Measurements from ENCODE around the gene HELZ.

DNA sequence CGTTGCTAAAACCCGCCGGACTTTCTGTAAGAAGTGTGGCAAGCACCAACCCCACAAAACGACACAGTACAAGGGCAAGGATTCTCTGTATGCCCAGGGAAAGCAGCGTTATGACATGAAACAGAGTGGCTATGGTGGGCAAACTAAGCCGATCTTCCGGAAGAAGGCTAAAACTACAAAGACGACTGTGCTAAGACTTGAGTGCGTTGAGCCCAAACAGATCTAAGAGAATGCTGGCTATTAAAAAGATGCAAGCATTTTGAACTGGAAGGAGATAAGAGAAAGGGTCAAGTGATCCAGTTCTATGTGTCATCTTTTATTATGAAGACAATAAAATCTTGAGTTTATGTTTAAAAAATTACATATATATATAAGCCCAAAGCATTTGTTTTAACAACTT is 20.3 kb downstream of the HELZ start:
- TF ChIP-seq, protein P1, sequence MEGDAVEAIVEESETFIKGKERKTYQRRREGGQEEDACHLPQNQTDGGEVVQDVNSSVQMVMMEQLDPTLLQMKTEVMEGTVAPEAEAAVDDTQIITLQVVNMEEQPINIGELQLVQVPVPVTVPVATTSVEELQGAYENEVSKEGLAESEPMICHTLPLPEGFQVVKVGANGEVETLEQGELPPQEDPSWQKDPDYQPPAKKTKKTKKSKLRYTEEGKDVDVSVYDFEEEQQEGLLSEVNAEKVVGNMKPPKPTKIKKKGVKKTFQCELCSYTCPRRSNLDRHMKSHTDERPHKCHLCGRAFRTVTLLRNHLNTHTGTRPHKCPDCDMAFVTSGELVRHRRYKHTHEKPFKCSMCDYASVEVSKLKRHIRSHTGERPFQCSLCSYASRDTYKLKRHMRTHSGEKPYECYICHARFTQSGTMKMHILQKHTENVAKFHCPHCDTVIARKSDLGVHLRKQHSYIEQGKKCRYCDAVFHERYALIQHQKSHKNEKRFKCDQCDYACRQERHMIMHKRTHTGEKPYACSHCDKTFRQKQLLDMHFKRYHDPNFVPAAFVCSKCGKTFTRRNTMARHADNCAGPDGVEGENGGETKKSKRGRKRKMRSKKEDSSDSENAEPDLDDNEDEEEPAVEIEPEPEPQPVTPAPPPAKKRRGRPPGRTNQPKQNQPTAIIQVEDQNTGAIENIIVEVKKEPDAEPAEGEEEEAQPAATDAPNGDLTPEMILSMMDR (IDR thresholded peaks at IDR 0.05): no peak
- no peak for TF ChIP-seq POLR2A (IDR thresholded peaks at IDR 0.05)

All from ovary (tissue), 3 donors.